Measurements from ENCODE around the gene MAGEB1. TPM values are rescaled to one million over a fixed set of nuclear protein-coding genes. Genes with fewer than 3 reads are reported as not detected.

MAGEB1 gene
- total RNA-seq, 2 experiments from 2014 or later, result not detected

DNA sequence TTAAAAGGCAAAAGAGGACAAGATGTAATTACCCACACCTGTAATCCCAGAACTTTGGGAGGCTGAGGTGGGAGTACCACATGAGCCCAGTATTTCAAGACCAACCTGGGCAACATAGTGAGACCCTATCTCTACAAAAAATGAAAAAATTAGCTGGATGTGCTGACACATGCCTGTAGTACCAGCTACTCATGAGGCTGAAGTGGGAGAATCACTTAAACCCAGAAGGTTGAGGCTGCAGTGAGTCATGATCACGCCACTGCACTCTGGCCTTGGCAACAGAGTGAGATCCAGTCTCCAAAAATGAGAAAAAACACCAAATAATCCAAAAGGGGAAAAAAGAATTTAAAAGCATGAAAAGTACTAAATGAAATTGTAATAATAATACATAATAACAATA is 31.4 kb downstream of the MAGEB1 start:
- Histone ChIP-seq H3K4me3 (ENCODE audit: low read depth, low read length, poor library complexity, severe bottlenecking) (no peak overlapping the region), H2AFZ (ENCODE audit: low read length) (no peak overlapping the region), H3K4me2 (ENCODE audit: low read length) (no peak overlapping the region), H3K4me1 (ENCODE audit: insufficient read depth, low read length, poor library complexity, severe bottlenecking) (no peaks in the 10 kb centered on the region), H3K9me2 (ENCODE audit: insufficient read depth, low read length) (no peaks in the 10 kb centered on the region), H4K20me1 (ENCODE audit: insufficient read depth, low read length) (no peaks in the 10 kb centered on the region), H3K36me3 (ENCODE audit: insufficient read depth, low read length) (no peaks in the 10 kb centered on the region), H3K79me2 (ENCODE audit: insufficient read depth, low read depth, low read length) (no peaks in the 10 kb centered on the region), H3K9me3 (ENCODE audit: low read length) (no peaks in the 10 kb centered on the region), H3K27ac (ENCODE audit: low read depth, low read length, poor library complexity, severe bottlenecking) (no peak overlapping the region)
- intact Hi-C loops (cut with micrococcal nuclease; ENCODE audit: unreplicated experiment), result no loop called here
- DNase-seq (ENCODE audit: low spot score), result no peak
- ChIA-PET POLR2A (no interaction called here), CTCF (ENCODE audit: unreplicated experiment) (no interaction called here)
- TF ChIP-seq, protein P1, sequence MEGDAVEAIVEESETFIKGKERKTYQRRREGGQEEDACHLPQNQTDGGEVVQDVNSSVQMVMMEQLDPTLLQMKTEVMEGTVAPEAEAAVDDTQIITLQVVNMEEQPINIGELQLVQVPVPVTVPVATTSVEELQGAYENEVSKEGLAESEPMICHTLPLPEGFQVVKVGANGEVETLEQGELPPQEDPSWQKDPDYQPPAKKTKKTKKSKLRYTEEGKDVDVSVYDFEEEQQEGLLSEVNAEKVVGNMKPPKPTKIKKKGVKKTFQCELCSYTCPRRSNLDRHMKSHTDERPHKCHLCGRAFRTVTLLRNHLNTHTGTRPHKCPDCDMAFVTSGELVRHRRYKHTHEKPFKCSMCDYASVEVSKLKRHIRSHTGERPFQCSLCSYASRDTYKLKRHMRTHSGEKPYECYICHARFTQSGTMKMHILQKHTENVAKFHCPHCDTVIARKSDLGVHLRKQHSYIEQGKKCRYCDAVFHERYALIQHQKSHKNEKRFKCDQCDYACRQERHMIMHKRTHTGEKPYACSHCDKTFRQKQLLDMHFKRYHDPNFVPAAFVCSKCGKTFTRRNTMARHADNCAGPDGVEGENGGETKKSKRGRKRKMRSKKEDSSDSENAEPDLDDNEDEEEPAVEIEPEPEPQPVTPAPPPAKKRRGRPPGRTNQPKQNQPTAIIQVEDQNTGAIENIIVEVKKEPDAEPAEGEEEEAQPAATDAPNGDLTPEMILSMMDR (conservative IDR thresholded peaks at IDR 0.05; ENCODE audit: low read length), result no peak
- no peak for TF ChIP-seq EZH2phosphoT487 (IDR thresholded peaks at IDR 0.05; ENCODE audit: borderline replicate concordance, low read depth, low read length)
- no TSS peak for BruUV-seq (replicated peaks)

DNA sequence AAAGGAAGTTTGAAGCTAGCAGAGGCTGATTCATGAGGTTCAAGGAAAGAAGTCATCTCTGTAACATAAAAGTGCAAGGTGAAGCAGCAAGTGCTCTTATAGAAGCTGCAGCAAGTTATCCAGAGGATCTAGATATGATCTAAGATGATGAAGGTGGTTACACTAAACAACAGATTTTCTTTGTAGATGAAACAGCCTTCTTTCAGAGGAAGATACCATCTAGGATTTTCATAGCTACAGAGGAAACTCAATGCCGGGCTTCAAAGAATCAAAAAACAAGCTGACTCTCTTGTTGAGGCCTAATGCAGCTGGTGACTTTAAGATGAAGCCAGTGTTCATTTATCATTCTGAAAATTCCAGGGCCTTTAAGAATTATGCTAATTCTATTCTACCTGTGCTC is 33.5 kb downstream of the MAGEB1 start:
- no TSS peak for BruUV-seq (replicated peaks)
- Histone ChIP-seq H3K9me2 (ENCODE audit: insufficient read depth, low read length) (no peaks in the 10 kb centered on the region), H3K4me1 (ENCODE audit: insufficient read depth, low read length, poor library complexity, severe bottlenecking) (no peaks in the 10 kb centered on the region), H3K36me3 (ENCODE audit: insufficient read depth, low read length) (no peaks in the 10 kb centered on the region), H2AFZ (ENCODE audit: low read length) (no peak overlapping the region), H3K9me3 (ENCODE audit: low read length) (no peaks in the 10 kb centered on the region), H3K79me2 (ENCODE audit: insufficient read depth, low read depth, low read length) (no peaks in the 10 kb centered on the region), H4K20me1 (ENCODE audit: insufficient read depth, low read length) (no peaks in the 10 kb centered on the region), H3K4me2 (ENCODE audit: low read length) (no peak overlapping the region), H3K4me3 (ENCODE audit: low read depth, low read length, poor library complexity, severe bottlenecking) (no peak overlapping the region), H3K27ac (ENCODE audit: low read depth, low read length, poor library complexity, severe bottlenecking) (no peak overlapping the region)
- ChIA-PET CTCF (ENCODE audit: unreplicated experiment) (no interaction called here), POLR2A (no interaction called here)
- intact Hi-C loops (cut with micrococcal nuclease; ENCODE audit: unreplicated experiment), result no loop called here
- DNase-seq (ENCODE audit: low spot score), result no peak
- TF ChIP-seq EZH2phosphoT487 (IDR thresholded peaks at IDR 0.05; ENCODE audit: borderline replicate concordance, low read depth, low read length), result no peak
- TF ChIP-seq, protein P1 (conservative IDR thresholded peaks at IDR 0.05; ENCODE audit: low read length), result no peak

DNA sequence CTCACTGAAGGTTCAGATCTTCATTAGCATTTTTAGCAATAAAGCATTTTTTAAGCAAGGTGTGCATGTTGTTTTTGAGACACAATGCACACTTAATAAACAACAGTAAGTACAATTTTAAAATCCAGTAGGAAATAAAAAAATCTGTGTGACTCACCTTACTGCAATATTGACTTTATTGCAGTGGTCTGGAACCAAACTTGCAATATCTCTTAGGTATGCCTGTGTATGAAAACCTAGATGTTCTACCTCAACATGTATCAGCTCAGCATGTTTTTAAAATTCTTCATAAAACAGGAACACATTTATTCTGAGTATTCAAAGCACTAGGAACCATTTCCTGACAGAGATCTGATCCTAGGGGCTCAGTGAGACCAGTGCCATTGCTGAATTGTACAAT is 35.6 kb downstream of the MAGEB1 start:
- intact Hi-C loops (cut with micrococcal nuclease; ENCODE audit: unreplicated experiment), result no loop called here

More for the DNA sequence above, 35.6 kb downstream of the MAGEB1 start:
- no peaks in the 10 kb centered on the region for H3K9me2 ChIP-seq (ENCODE audit: insufficient read depth, low read length)
- H3K4me3 ChIP-seq (ENCODE audit: low read depth, low read length, poor library complexity, severe bottlenecking), result no peak overlapping the region
- no peak overlapping the region for H2AFZ ChIP-seq (ENCODE audit: low read length)
- H3K9me3 ChIP-seq (ENCODE audit: low read length), result no peaks in the 10 kb centered on the region
- no TSS peak for BruUV-seq (replicated peaks)
- H4K20me1 ChIP-seq (ENCODE audit: insufficient read depth, low read length), result no peaks in the 10 kb centered on the region
- DNase-seq (ENCODE audit: low spot score), result no peak
- ChIA-PET CTCF (ENCODE audit: unreplicated experiment) (no interaction called here), POLR2A (no interaction called here)
- H3K27ac ChIP-seq (ENCODE audit: low read depth, low read length, poor library complexity, severe bottlenecking), result no peak overlapping the region
- no peak for TF ChIP-seq EZH2phosphoT487 (IDR thresholded peaks at IDR 0.05; ENCODE audit: borderline replicate concordance, low read depth, low read length)
- TF ChIP-seq, protein P1 (conservative IDR thresholded peaks at IDR 0.05; ENCODE audit: low read length), result no peak
- no peak overlapping the region for H3K4me2 ChIP-seq (ENCODE audit: low read length)
- H3K36me3 ChIP-seq (ENCODE audit: insufficient read depth, low read length), result no peaks in the 10 kb centered on the region
- no peaks in the 10 kb centered on the region for H3K4me1 ChIP-seq (ENCODE audit: insufficient read depth, low read length, poor library complexity, severe bottlenecking)
- H3K79me2 ChIP-seq (ENCODE audit: insufficient read depth, low read depth, low read length), result no peaks in the 10 kb centered on the region

All from OCI-LY7 (cell line).